ENCODE results near the gene OR4C15.

OR4C15 gene

GRCh38 chr11:55554169-55554568 is at the start of gene OR4C15:
Gene OR4C15, plus strand, starts transcription at chr11:55554469. Its CDS starts 0 bp downstream, at chr11:55554469.
- DNase-seq: no peak

GRCh38 chr11:55571828-55572227 is 17.6 kb downstream of the OR4C15 start, which contains the start of gene OR4C16:
Gene OR4C16, plus strand, starts transcription at chr11:55572128. Its CDS starts 0 bp downstream, at chr11:55572128.
- no peak for DNase-seq

- no peak for DNase-seq
These were observed 18.3 kb downstream of the OR4C15 start for GRCh38 chr11:55572548-55572947.

Data from islet precursor cell (in vitro differentiated cells).